ENCODE data around the gene RASSF5.
A peak's percentile ranks its signal among the peaks of the same experiment; 100 is the strongest.

GRCh38 chr1:206544562-206545257 lies 37.4 kb downstream of the RASSF5 start:
- TF ChIP-seq EZH2 (IDR thresholded peaks at IDR 0.05; ENCODE audit: borderline replicate concordance, low read depth, low read length, poor library complexity, severe bottlenecking) (no peak), CTCF (conservative IDR thresholded peaks at IDR 0.05; ENCODE audit: low read depth, low read length) (peak; percentile 96)

Measured in A673 (cell line).